GM19043 (cell line): ENCODE measurements around the gene DAZL.

Experiments
- ATAC-seq: cut with Tn5 transposase; IDR thresholded peaks from one replicate; pipeline ENCODE4 v1.9.1; 2021; ENCODE audit warnings: low read depth; ENCODE audit not compliant: unreplicated experiment

The DAZL gene

DNA sequence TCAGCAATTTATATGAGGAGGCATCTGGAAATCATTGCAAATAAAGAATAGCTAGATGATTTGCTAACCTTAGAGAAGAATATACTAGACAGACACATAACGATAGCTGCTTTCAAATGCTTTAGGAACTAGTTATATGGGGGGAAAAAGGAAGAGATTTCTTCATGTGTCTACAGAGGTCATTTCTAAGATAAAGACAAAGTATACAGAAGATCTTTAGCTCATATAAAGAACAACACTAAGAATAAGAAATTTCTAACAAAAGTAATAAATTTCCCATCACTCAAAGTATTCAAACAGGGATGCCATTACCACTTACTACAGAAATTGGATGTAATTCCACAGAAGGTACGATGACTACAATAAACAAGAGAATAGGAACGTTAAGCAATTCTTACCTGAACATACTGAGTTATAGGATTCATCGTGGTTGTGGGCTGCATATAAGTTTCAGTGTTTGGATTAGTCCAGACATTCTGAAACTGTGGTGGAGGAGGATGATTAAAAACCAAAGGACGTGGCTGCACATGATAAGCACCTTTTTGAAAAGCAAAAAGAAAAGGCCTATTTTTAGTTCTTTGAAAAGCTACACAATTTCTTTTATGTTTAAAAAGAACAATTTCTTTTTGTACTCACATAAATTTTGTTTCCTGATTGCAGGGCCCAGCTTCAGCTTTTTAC lies 8.7 kb downstream of the DAZL start:
- ATAC-seq = no peak

DNA sequence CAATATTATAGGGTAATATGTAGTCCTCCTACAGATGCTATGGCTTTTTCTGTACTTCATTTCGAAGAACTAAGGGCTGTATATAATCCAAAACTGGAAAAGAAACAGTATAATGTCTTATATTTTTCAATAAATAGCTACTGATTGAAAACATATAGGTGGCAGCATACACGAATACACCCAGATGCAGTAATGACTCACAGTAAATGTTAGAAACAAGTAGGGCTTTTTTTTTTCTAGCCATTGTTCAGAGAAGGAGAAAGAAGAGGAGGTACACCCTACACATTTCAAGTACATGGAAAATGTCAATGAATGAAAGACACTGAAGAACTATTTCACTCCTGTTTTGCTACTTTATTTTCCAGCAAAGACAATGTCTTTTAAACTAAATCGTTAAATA lies 9.4 kb downstream of the DAZL start:
- no peak for ATAC-seq

DNA sequence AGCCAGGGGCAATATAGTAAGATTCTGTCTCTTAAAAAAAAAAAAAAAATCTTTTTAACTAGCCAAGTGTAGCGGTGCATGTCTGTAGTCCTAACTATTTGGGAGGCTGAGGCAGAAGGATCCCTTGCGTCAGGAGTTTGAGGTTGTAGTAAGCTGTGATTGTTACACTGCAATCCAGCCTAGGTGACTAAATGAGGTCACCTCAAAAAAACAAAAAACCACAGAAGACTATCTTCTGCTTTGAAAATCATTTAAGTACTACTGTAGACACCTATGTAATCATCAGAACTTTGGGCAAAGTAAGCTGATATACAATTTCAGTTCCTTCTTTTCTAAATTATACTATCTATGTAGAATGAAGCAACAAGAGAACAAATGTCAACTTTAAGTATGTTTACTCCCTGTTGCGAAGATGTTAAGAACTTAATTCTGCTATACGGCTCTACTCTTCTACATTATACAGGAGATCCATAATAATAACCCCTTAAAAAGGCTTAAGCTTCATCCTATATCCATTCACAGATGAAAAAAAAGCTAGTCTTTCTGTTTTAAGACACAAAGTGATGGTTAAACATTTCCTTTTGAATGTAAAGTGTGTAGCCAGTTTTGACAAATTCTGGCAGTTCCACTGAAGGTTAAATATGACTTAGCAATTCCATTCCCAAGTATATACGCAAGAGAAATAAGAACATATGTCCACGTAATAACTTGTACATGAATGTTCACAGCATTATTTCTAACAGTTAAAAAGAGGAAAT lies 15.2 kb downstream of the DAZL start:
- ATAC-seq = peak; percentile 99

DNA sequence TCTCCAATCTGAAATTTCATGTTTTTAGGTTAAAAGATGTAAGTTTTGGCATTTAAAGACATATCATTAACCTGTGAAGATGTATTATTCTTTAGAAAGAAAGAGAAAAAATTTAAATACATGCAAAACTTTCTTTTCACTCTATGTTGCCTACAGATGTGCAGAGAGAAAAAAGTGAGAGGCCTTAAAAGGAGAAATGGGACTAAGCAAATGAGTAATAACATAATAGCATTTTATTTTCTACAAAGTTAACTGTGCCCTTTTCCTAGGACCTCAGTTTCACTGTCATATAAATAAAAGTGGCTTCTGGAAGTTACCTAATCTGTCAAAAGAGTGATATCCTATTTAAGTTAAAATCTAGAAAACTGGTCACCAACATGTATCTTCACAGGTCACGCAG lies 16.1 kb downstream of the DAZL start:
- ATAC-seq = no peak

DNA sequence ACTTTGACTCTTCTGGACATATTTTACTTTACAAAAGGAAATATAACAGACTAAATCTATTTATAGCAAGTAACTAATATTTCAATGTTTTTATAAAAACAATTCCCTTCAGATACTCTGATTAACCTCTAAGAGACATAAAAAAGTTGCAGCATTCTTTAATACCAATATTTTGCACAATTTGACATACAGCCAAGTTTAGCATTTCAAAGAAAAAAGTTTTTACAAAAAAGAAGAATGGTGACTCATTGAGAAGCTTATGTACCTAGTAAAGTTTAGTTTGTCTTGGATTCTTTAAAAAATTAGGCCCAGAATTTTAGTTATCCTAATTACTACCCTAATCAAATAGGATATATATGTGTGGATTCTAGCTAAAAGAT lies 17.6 kb downstream of the DAZL start:
- no peak for ATAC-seq

DNA sequence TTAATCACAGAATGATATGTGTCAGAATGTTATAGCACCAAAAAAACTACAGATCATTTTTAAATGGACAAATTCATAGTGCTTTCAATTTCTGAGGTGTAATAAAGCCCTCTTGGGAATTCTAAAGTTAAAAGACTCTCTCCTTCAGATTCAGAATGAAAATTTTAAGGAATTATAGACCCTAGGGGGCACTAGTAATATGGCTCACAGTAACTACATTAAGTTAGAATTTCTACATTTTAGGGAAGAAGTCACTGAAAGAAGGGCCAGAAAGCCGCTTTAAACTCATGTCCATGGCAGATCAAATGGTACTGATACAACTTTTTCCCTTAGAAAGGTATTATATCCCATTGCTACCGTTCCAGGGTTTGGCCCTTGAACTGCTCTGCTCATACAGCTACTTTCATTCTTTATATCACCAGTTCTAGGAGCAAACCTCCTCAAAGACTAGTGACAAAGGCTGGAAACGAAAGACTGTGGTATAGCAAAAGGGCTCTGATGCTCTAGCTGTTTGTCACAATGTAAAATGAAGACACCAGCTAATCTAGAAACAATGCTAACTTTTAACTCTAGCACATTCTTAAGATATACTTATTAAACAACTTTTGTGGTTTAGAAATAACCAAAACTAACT lies 18.1 kb downstream of the DAZL start:
- no peak for ATAC-seq

DNA sequence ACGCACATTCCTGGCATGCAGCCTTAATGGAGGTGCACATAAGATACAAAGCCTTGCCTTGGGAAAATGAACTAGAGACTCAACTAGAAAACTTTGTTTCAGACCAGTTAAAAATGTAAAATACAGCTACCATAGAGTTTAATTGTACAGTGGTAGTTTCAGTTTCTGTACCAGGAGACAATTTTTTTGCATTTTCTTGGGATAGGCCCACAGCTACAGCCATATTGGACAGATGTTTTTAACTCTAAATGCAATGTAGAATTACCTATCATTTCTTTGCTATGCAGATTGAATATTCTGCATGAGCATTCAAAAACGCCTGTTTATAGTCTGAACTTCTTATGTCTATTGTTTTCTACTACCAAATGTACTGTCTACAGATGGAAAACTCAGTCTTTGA lies 20.3 kb downstream of the DAZL start:
- ATAC-seq = no peak

DNA sequence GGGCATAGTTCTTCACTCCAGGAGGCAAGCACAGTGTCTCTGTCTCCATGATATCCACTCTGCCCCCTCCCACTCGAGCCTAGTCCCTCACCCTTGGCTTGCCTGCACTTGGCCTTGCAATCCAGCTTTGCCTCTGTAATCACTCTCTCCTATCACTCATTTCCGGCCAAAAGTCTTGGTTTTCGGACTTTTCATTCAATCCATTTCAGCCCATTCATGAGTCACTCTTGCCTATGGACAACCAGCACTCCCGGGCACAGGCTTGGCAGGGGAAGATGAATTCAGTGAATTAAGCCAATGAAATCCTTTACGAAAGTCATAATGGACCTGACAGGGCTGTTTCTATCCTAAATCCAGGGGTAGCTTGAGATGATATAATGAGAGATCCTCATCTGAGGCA lies 21.7 kb downstream of the DAZL start:
- no peak for ATAC-seq

DNA sequence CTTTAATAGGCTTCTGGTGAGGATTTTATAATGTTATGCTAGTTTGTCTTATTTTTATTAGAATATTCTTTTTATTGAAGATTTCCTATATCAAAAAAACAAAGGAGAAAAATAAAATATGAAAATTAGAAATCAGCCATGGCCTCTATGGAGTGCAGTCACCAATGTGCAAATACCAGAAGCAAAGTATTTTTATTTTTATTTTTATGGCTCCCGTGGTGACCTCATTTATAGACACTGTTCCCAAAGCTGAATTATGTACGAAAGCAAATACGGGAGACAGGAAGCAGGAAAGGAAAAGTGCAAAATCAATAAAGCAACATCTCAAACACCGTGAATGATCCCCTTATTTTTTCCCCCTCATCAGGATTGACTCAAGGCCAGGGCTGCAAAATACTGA lies 35.1 kb downstream of the DAZL start:
- ATAC-seq = no peak

DNA sequence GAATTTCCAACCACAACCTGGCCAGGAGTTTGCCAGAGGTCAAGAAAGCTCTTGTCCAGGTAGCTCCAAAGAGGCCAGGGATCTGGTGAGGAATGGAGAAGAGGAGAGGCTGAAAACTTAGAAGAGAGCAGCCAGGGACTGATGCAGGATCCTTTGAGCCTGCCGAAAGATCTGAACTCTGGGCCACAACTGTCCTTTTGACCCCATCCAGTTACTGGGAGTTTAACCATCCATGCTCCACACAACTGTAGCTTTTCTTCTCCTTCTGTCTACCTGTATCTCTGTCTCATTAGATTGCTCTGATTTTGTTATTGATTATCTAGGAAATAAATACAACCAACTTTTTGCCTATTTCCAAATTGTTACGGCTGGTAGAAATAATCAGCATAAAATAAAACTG lies 36.7 kb downstream of the DAZL start:
- ATAC-seq = no peak

DNA sequence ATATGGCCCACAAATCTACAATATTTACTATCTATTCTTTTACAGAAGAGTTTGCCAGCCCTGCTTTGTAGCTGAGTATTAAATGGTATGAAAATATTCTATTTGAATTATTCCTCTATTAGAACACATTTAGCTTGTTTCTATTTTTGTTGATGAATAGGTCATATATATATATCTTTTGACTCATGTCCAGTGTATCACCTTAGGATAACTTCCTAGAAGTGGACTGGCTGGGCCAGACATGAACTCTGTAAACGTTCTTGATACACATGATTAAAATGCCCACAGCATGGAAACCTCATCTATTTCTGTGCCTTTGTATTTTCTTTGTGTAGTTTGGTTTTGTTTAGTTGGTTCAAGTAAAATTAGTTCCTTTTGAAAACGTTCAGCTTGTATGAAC lies 37.1 kb downstream of the DAZL start:
- ATAC-seq = no peak

DNA sequence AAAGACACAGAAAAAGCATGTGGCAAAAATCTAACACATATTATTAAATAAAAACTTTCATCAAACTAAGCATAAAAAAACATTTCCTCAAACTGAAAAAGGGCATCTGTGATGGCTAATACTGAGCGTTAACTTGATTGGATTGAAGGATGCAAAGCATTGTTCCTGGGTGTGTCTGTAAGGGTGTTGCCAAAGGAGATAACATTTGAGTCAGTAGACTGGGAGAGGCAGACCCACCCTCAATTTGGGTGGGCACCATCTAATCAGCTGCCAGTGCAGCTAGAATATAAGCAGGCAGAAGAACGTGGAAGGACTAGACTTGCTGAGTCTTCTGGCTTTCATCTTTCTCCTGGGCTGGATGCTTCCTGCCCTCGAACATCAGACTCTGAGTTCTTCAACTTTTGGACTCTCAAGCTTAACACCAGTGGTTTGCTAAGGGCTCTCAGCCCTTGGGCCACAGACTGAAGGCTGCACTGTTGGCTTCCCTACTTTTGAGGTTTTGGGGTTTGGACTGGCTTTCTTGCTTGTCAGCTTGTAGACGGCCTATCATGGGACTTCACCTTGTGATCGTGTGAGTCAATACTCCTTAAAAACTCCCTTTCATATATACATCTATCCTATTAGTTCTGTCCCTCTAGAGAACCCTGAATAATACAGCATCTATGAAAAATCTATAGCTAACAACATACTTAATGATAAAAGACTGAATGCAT lies 45.4 kb downstream of the DAZL start:
- ATAC-seq = no peak

DNA sequence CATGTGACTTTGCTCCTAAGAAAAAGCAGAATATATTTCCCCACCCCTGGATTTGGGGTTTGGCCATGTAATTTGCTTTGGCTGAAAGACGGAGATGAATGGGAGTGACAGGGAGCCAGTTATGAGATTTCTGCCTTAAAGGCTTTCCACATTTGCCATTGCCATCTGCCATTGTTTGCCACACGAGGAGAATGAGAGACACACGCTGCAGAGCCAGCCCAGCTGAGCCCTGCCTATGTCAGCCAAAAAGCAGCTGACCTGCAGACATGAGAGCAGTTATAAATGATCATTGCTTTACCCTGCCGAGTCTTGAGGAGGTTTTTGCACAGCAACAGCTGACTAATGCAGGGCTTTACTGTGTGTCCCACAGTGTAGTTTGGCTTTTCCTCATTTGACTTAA lies 51.1 kb downstream of the DAZL start:
- ATAC-seq = no peak

DNA sequence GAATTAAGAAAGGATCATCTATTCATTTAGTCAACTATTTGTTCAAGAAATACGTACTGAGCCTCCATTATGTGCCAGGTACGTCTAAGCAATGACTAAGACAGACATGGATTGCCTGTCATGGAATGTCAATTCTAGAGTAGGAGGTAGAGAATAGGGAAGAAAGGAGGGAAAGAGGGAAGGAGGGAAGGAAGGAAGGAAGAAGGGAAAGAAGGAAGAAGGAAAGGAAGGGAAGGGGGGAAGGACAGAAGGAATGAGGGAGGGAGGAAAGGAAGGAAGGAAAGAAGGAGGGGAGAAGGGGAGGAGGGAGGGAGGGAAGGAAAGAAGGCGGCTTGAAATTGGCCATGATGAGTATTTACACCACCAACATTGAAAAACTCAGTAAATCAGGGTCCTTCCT lies 52.5 kb downstream of the DAZL start:
- ATAC-seq = no peak

DNA sequence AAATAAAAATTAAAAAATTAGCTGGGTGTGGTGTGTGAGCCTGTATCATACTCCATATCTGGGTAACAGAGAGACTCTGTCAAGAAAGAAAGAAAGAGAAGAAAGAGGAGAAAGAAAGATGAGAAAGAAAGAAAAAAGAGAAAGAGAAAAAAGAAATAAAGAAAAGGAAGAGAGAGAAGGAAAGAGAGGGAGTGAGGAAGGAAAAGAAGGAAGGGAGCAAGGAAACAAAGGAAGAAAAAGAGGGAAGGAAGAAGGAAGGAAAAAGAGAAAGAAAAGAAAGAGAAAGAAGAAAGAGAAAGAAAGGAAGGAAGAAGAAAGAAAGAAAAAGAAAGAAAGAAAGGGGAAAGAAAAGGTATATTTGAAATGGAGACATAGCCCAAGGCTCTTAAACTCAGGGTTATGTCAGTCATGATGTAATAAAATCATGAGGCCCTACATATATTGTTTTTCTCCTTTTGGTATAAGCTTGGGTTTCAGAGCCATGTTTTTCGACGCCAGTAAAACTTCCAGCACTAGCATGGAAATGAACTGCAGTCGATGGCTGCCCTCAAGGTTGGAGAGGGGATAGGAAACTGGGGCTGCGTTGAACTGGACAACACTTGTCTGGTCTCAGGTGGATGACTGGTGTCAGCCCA lies 53.8 kb downstream of the DAZL start:
- no peak for ATAC-seq

DNA sequence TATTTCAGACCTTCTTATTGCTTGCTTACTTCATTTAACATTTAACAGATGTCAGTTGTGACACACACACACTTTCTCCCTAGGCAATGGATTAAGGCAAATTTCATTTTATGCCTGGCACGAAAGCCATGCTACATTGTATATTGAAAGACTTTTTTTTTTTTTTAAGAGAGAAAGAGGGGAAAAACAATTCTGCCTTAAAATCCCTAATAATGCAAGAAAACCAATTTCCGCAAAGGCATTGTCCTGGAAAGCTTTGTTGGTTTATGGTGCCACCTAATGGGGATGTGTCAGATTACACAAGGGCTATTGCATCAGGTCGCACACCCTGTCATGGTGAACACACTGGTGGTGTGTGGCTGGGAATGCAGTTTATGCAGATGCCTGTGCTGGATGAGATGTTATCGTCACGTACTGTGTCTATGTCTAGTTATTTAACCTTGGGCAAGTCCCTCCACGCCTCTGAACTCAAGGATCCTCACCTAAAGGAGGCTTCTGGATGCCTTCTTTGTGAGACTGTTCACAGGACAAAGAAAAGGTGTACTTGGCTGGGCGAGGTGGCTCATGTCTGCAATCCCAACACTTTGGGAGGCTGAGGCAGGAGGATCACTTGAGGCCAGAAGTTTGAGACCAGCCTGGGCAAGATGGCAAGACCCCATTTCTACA lies 54.4 kb downstream of the DAZL start:
- ATAC-seq = peak; percentile 64

DNA sequence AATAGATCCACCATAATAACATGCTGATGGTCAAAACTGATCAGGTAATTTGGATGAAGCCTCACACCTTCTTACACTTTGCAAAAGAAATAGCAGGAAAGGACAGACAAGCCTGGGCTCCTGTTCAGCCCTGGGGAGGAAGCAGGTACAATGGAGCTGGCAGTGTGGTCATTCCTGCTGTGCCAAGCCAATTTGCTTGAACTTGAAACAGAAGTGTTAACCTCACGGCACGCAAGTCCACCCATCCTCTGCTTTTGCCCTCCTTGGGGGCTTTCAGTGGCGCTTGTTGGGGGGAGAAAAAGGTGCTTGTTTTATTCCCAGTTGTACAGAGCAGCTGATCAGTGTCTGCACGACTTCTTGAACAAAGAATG lies 54.9 kb downstream of the DAZL start:
- ATAC-seq = peak; percentile 39

DNA sequence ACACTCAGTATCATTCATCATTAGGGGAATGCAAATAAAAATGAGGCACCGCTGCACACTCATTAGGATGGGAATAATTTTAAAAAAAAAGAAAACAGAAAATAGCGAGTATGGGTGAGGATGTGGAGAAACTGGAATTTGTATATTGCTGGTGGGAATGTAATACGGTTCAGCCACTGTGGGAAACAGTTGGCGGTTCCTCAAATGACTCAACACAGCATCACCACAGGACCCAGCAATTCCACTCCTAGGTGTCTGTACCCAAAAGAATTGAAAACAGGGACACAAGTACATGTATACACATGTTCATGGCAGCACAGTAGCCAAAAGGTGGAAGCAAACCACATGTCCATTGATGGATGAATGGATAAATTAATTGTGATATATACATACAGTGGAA lies 56.5 kb downstream of the DAZL start:
- ATAC-seq = no peak

DNA sequence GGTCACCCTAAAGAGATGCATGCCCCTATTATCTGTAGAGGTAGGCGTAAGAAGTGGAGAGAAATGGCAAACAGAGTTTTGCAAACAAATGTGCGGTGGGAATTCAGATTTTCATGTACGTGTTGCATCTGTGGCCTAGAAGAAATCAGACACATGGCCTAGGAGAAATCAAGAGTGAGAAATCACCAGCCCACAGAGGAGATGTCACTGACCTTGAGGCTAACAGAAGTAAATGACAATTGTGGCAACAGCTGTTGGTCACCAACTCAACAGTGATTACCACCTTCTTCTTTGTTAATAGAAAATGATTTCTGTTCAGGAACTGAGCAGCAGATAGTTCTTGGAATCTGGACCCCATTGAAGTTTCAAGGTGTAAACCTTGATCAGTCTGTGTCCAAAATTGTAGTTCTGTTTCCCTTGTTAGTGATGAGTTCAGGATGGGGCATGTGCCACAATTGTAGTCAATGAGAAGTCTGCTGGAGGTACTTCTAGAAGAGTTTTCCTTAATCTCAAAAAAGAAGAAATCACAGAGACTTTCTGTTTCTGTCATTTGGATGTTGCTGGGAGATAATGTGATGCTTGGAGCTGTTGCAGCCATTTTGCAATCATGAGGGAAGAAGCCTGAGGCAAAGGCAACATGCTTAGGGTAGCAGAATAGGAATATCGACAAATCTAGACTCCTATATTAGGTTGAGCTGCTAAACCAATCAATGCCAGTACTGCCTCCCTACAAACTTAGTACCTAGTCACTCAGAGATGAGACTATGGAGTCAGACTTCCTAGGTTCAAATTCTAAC lies 57.5 kb downstream of the DAZL start:
- ATAC-seq = no peak
